ENCODE results near the gene C5orf63. TPM values are rescaled to one million over a fixed set of nuclear protein-coding genes. Genes with fewer than 3 reads are reported as not detected.

C5orf63 gene
- total RNA-seq: 20.0 and 25.4 TPM in 2 replicates
- 15.2 TPM for total RNA-seq (2013)
- polyA plus RNA-seq: 7.0 and 10.3 TPM in 2 replicates
- polyA minus RNA-seq: 5.5 and 5.7 TPM in 2 replicates

- Histone ChIP-seq H3K4me3 (ENCODE audit: control extremely low read depth in 1 of 5, extremely low read depth in 1 of 5, insufficient read depth in 1 of 5, low read depth in 2 of 5, low read length in 4 of 5) (peak within 1 kb of the TSS; percentile 60 to 76 (median 73)), H3K36me3 (replicated peaks in 1 of 2; ENCODE audit: control extremely low read depth in 1 of 2, control insufficient read depth in 1 of 2, extremely low read depth in 1 of 2, insufficient read depth in 2 of 2, low read length in 1 of 2) (peaks cover 7 to 14% of the 10 kb centered on the region in 2 experiments), H2AFZ (ENCODE audit: insufficient read depth, low read depth, low read length, poor library complexity, severe bottlenecking) (peak within 1 kb of the TSS; percentile 91), H3K4me1 (ENCODE audit: control insufficient read depth in 2 of 2, insufficient read depth in 2 of 2, low read length in 2 of 2) (peaks cover 7 to 13% of the 10 kb centered on the region in 2 donors), H3K9me3 (ENCODE audit: control extremely low read depth in 1 of 3, control insufficient read depth in 2 of 3, insufficient read depth in 1 of 3, low read length in 2 of 3) (peaks cover 0 to 8% (median 0%) of the 10 kb centered on the region in 3 donors), H3K4me2 (replicated peaks; ENCODE audit: low read depth, low read length, poor library complexity, severe bottlenecking) (peak within 1 kb of the TSS; percentile 77), H3K27ac (ENCODE audit: low read length in 2 of 2) (peak within 1 kb of the TSS; percentile 66 to 93), H3K27me3 (replicated peaks in 1 of 4; ENCODE audit: control extremely low read depth in 1 of 4, control insufficient read depth in 3 of 4, insufficient read depth in 4 of 4, low read length in 3 of 4) (no peaks in the 10 kb centered on the region), H3K9ac (ENCODE audit: low read length) (peak within 1 kb of the TSS; percentile 90), H3K79me2 (ENCODE audit: control insufficient read depth, insufficient read depth, low read length) (no peaks in the 10 kb centered on the region), H4K20me1 (ENCODE audit: control insufficient read depth, insufficient read depth, low read length, poor library complexity, severe bottlenecking) (no peaks in the 10 kb centered on the region)
- 14% methylated on average over 42 of the region's 56 CpGs for WGBS (ENCODE audit: insufficient coverage)
- TF ChIP-seq EZH2 (IDR thresholded peaks at IDR 0.05; ENCODE audit: borderline replicate concordance, insufficient read depth, low read depth, low read length, poor library complexity, severe bottlenecking) (no peak), CTCF (IDR thresholded peaks at IDR 0.05) (no peak)
- ChIA-PET POLR2A (interaction anchor here (1.0 to 1.4 kb wide), 2 partner anchors 42 to 44 kb away, joined by 3 to 7 read pairs; partner anchors contain the start of gene MARCHF3), CTCF (interaction anchor here (0.8 to 2.0 kb wide), 8 partner anchors 9 to 472 kb away, joined by 3 to 10 read pairs (median 3); partner anchors contain the start of genes MARCHF3 and PHAX)
- peak; percentile 97 for ATAC-seq (ENCODE audit: low read depth)
- Mint-ChIP-seq H3K9me3 (ENCODE audit: insufficient read depth) (no peaks in the 10 kb centered on the region), H3K4me3 (peak within 1 kb of the TSS; percentile 92), H3K4me1 (peaks cover 9% of the 10 kb centered on the region), H3K27ac (peak within 1 kb of the TSS; percentile 93), H3K27me3 (no peaks in the 10 kb centered on the region)
- DNase-seq: peak; percentile 88
- intact Hi-C loops (cut with micrococcal nuclease): loop anchor here (1.0 to 5.0 kb wide), 4 partner anchors 43 to 156 kb away; partner anchors contain the start of gene MARCHF3
Measured at GRCh38 chr5:127072861-127073846, at the start of gene C5orf63. Gene C5orf63, minus strand, starts transcription at chr5:127073502. Its CDS starts 14,507 bp downstream, at chr5:127058995.
